ENCODE data around the gene ATP8B4.

DNA sequence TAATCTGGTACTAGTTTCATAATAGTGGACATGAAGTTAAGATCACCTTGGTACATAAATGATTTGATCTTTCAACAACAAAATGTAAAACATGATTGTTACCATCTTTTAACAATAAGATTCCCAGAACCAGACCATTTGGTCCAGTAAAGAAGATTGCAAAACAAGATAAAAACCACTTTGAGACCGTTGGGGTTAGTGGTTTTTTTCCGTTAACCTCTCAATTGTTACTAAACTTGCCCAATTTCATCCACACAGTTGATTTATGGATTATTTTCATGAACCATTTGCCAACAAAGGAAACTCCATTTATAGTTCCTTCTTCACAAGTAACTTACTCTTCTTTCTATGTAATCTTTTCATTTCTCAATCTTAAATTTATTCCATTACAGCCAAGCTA, 53.8 kb downstream of the ATP8B4 start:
- TF ChIP-seq, protein P1, sequence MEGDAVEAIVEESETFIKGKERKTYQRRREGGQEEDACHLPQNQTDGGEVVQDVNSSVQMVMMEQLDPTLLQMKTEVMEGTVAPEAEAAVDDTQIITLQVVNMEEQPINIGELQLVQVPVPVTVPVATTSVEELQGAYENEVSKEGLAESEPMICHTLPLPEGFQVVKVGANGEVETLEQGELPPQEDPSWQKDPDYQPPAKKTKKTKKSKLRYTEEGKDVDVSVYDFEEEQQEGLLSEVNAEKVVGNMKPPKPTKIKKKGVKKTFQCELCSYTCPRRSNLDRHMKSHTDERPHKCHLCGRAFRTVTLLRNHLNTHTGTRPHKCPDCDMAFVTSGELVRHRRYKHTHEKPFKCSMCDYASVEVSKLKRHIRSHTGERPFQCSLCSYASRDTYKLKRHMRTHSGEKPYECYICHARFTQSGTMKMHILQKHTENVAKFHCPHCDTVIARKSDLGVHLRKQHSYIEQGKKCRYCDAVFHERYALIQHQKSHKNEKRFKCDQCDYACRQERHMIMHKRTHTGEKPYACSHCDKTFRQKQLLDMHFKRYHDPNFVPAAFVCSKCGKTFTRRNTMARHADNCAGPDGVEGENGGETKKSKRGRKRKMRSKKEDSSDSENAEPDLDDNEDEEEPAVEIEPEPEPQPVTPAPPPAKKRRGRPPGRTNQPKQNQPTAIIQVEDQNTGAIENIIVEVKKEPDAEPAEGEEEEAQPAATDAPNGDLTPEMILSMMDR (IDR thresholded peaks at IDR 0.05), result no peak
- no peak for TF ChIP-seq POLR2A (IDR thresholded peaks at IDR 0.05)
- TF ChIP-seq POLR2AphosphoS5 (IDR thresholded peaks at IDR 0.05), result no peak
- TF ChIP-seq EP300 (IDR thresholded peaks at IDR 0.05), result no peak

Data from upper lobe of left lung (tissue), 4 donors.